HCT116 (cell line): ENCODE data around the gene GNG4.

Source experiments
- CTCF ChIP-seq, 3 experiments: fragments of 200-600 bp in 1 of 3; sonication (generic) in 1 of 3; IDR thresholded peaks in 2 of 3; conservative IDR thresholded peaks in 1 of 3; 2 replicates each; pipeline ENCODE4 v1.5.1; 2012 to 2017; ENCODE audit warnings: low read depth in 2 of 3, low read length in 2 of 3, antibody characterized with exemption in 1 of 3, borderline replicate concordance in 1 of 3, control low read depth in 1 of 3, mild to moderate bottlenecking in 1 of 3, mixed read lengths in 1 of 3, mixed run types in 1 of 3, moderate library complexity in 1 of 3; ENCODE audit not compliant: insufficient read depth in 1 of 3
- EZH2 ChIP-seq: fragments of 200-600 bp; sonication (generic); IDR thresholded peaks from 2 replicates; pipeline ENCODE4 v1.6.1; 2017; ENCODE audit warnings: antibody characterized with exemption, mixed run types
- FOSL1 ChIP-seq: IDR thresholded peaks from 2 replicates; pipeline ENCODE4 v1.6.1; 2012; ENCODE audit warnings: low read depth
- JUND ChIP-seq: IDR thresholded peaks from 2 replicates; pipeline ENCODE4 v1.6.1; 2012
- POLR2A ChIP-seq: IDR thresholded peaks from 2 replicates; pipeline ENCODE4 v1.7.0; 2011; ENCODE audit warnings: borderline replicate concordance; ENCODE audit not compliant: insufficient read depth, insufficient read length; ENCODE audit errors: extremely low read depth
- POLR2AphosphoS5 ChIP-seq: IDR thresholded peaks from 2 replicates; pipeline ENCODE4 v1.6.1; 2011; ENCODE audit warnings: mild to moderate bottlenecking, low read depth, low read length, moderate library complexity
- RAD21 ChIP-seq: IDR thresholded peaks from 2 replicates; pipeline ENCODE4 v1.6.1; 2012; ENCODE audit warnings: low read depth, mild to moderate bottlenecking
- SIN3A ChIP-seq: IDR thresholded peaks from 2 replicates; pipeline ENCODE4 v1.6.1; 2012; ENCODE audit warnings: low read depth
- SP1 ChIP-seq: IDR thresholded peaks from 2 replicates; pipeline ENCODE4 v1.6.1; 2012; ENCODE audit warnings: low read depth
- TCF7L2 ChIP-seq: IDR thresholded peaks from 2 replicates; pipeline ENCODE4 v1.7.0; 2011; ENCODE audit warnings: borderline replicate concordance, inconsistent platforms; ENCODE audit not compliant: insufficient read depth, insufficient read length; ENCODE audit errors: extremely low read depth
- YY1 ChIP-seq: IDR thresholded peaks from 2 replicates; pipeline ENCODE4 v1.6.1; 2011; ENCODE audit warnings: low read length, low read depth, moderate library complexity, mild to moderate bottlenecking; ENCODE audit not compliant: insufficient replicate concordance; ENCODE audit errors: extremely low read depth
- TF ChIP-seq, protein P1 (sequence below): IDR thresholded peaks from 2 replicates; pipeline ENCODE4 v1.6.1; 2012
- TF ChIP-seq, protein P2 (sequence below): IDR thresholded peaks from 2 replicates; pipeline ENCODE4 v1.6.1; 2012

DNA sequence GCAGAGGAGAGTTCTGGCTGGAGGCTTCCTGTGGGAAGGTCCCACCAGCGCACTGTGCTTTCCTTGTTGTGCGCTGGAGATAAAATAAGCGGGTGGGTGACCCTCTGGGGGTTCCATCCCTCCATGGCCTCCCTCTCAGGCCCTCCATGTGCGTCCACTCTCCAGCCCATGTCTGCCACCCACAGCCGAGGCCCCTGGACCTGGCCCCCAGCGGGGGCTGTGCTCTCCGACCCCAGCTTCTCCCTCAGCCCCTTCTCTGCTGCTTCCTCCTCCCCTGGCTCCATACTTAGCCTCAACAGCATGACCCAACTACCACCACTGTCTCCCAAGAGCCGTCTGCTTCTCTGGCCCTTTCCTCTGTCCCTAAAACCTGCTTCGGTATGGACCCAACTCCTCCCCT is 61.4 kb downstream of the GNG4 start:
- no peak for TF ChIP-seq CTCF (IDR thresholded peaks at IDR 0.05 in 2 of 3, conservative IDR thresholded peaks at IDR 0.05 in 1 of 3; ENCODE audit: borderline replicate concordance in 1 of 3, insufficient read depth in 1 of 3, low read depth in 2 of 3, low read length in 2 of 3)
- no peak for TF ChIP-seq EZH2
- no peak for TF ChIP-seq YY1
- no peak for TF ChIP-seq POLR2AphosphoS5
- no peak for TF ChIP-seq TCF7L2
- no peak for TF ChIP-seq POLR2A
- TF ChIP-seq FOSL1, result no peak
- TF ChIP-seq SIN3A, result no peak
- TF ChIP-seq, protein P1, sequence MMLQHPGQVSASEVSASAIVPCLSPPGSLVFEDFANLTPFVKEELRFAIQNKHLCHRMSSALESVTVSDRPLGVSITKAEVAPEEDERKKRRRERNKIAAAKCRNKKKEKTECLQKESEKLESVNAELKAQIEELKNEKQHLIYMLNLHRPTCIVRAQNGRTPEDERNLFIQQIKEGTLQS, result no peak
- TF ChIP-seq, protein P2, sequence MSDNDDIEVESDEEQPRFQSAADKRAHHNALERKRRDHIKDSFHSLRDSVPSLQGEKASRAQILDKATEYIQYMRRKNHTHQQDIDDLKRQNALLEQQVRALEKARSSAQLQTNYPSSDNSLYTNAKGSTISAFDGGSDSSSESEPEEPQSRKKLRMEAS, result no peak
- TF ChIP-seq SP1, result no peak
- no peak for TF ChIP-seq RAD21
- TF ChIP-seq JUND, result no peak
